ENCODE results near the gene ULK4. TPM values are rescaled to one million over a fixed set of nuclear protein-coding genes. Genes with fewer than 3 reads are reported as not detected.

Gene ULK4
- total RNA-seq, 1 experiment from 2014 or later: 4.2 TPM

DNA sequence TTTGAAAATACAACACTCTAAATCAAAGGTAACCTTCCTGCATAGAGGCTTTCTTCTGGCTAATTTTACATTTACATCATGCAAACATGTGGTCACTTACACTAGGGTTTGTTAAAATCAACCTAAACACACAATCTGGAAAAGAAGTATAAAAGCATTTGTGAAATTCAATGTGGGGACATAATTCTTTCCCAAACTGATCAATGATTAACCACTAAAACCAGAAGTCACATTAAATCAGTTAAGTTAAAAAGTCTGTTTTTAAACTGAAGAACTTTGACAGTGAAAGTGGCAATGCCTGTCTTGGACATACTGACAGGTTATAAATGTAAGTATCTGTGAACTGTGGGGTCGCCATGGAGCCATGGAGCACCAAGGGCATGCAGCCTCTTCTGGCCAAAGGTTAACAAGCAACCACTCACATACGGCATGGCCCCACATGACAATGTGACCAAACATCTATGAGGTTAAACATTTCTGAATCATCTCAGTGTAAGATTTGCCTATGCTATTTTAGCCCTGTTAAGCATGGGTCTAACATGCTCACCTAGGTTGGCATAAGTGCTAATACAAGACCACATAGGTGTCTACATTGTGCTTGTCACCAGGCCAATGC is 484.4 kb downstream of the ULK4 start:
- no peak overlapping the region for H3K27ac Mint-ChIP-seq (ENCODE audit: unreplicated experiment)
- TF ChIP-seq, protein P1, sequence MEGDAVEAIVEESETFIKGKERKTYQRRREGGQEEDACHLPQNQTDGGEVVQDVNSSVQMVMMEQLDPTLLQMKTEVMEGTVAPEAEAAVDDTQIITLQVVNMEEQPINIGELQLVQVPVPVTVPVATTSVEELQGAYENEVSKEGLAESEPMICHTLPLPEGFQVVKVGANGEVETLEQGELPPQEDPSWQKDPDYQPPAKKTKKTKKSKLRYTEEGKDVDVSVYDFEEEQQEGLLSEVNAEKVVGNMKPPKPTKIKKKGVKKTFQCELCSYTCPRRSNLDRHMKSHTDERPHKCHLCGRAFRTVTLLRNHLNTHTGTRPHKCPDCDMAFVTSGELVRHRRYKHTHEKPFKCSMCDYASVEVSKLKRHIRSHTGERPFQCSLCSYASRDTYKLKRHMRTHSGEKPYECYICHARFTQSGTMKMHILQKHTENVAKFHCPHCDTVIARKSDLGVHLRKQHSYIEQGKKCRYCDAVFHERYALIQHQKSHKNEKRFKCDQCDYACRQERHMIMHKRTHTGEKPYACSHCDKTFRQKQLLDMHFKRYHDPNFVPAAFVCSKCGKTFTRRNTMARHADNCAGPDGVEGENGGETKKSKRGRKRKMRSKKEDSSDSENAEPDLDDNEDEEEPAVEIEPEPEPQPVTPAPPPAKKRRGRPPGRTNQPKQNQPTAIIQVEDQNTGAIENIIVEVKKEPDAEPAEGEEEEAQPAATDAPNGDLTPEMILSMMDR (IDR thresholded peaks at IDR 0.05; ENCODE audit: insufficient read depth in 1 of 2, low read depth in 1 of 2, low read length in 1 of 2, severe bottlenecking in 1 of 2, unreplicated experiment in 1 of 2): no peak
- peak; percentile 16 to 38 for DNase-seq
- no peaks in the 10 kb centered on the region for H3K27me3 Mint-ChIP-seq (ENCODE audit: insufficient read depth, unreplicated experiment)
- no peaks in the 10 kb centered on the region for H3K4me1 ChIP-seq
- BruUV-seq (replicated peaks): no TSS peak
- peaks cover 10% of the 10 kb centered on the region; the same call in 1 of the 2 replicates for H3K9me3 ChIP-seq
- no peak overlapping the region for H3K4me3 ChIP-seq (ENCODE audit: low read depth, low read length)
- no peaks in the 10 kb centered on the region for H3K36me3 Mint-ChIP-seq (ENCODE audit: insufficient read depth, unreplicated experiment)
- H3K27me3 ChIP-seq (replicated peaks; ENCODE audit: control insufficient read depth, insufficient read depth, low read length): no peaks in the 10 kb centered on the region
- H3K9me3 Mint-ChIP-seq (ENCODE audit: unreplicated experiment): peaks cover 22% of the 10 kb centered on the region
- H3K4me1 Mint-ChIP-seq (ENCODE audit: low read depth, unreplicated experiment): no peaks in the 10 kb centered on the region
- H3K36me3 ChIP-seq (ENCODE audit: control insufficient read depth, insufficient read depth, low read length): no peaks in the 10 kb centered on the region
- H3K4me3 Mint-ChIP-seq (ENCODE audit: unreplicated experiment): no peak overlapping the region
- POLR2A ChIA-PET: no interaction called here
- CTCF ChIA-PET: no interaction called here
- intact Hi-C loops (cut with micrococcal nuclease; ENCODE audit: unreplicated experiment): no loop called here

DNA sequence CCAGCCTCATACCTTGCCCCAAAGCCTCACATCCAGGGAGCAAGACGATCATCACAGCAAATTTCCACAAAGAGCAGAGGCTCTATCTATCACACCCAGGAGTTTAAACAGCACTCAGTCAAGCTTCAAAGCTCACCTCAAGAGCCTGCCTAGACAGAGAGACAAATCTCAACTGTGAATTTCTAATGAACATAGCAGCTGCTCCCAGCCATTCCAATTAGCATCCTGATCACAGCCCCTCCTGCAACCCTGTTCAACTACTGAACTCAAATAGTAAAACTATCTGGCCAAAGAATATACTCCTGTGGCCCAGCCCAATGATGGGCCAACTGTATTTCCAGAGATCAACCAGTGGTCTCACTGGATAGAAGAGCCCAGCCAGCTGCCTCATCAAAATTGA is 492.8 kb downstream of the ULK4 start:
- Mint-ChIP-seq H3K36me3 (ENCODE audit: insufficient read depth, unreplicated experiment) (no peaks in the 10 kb centered on the region), H3K4me1 (ENCODE audit: low read depth, unreplicated experiment) (no peaks in the 10 kb centered on the region), H3K4me3 (ENCODE audit: unreplicated experiment) (no peak overlapping the region), H3K27ac (ENCODE audit: unreplicated experiment) (no peak overlapping the region), H3K9me3 (ENCODE audit: unreplicated experiment) (peaks cover 30% of the 10 kb centered on the region), H3K27me3 (ENCODE audit: insufficient read depth, unreplicated experiment) (peaks cover 3% of the 10 kb centered on the region)
- H3K4me3 ChIP-seq (ENCODE audit: low read depth, low read length): no peak overlapping the region
- no peak for DNase-seq
- peaks cover 21% of the 10 kb centered on the region for H3K9me3 ChIP-seq
- ChIA-PET CTCF (interaction anchor here (0.7 kb wide), 1 partner anchor 35 kb away, joined by 3 read pairs; no protein-coding TSS in a partner anchor), POLR2A (interaction anchor here (0.5 kb wide), 1 partner anchor 12 kb away, joined by 5 read pairs; no protein-coding TSS in a partner anchor)
- no peaks in the 10 kb centered on the region for H3K4me1 ChIP-seq
- BruUV-seq (replicated peaks): no TSS peak
- no peaks in the 10 kb centered on the region for H3K27me3 ChIP-seq (replicated peaks; ENCODE audit: control insufficient read depth, insufficient read depth, low read length)
- TF ChIP-seq, protein P1 (IDR thresholded peaks at IDR 0.05; ENCODE audit: insufficient read depth in 1 of 2, low read depth in 1 of 2, low read length in 1 of 2, severe bottlenecking in 1 of 2, unreplicated experiment in 1 of 2): no peak
- H3K36me3 ChIP-seq (ENCODE audit: control insufficient read depth, insufficient read depth, low read length): no peaks in the 10 kb centered on the region
- intact Hi-C loops (cut with micrococcal nuclease; ENCODE audit: unreplicated experiment): no loop called here

DNA sequence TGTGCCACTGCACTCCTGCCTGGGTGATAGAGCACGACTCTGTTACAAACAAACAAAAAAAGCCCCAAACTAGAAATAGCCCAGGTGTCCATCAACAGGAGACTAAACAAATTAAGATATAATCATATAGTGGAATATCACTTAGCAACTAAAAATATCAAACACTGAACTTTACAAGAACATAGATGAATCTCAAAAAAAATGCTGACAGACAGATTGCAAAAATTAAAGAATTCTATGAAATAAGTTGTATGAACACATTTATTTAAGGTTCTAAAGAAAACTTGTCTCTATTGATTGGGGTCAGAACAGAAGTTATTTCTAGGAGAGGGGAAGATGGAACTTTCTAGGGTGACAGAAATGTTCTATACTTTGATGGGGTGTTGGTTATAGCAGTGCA is 494.4 kb downstream of the ULK4 start:
- Mint-ChIP-seq H3K36me3 (ENCODE audit: insufficient read depth, unreplicated experiment) (no peaks in the 10 kb centered on the region), H3K9me3 (ENCODE audit: unreplicated experiment) (peaks cover 26% of the 10 kb centered on the region), H3K4me1 (ENCODE audit: low read depth, unreplicated experiment) (no peaks in the 10 kb centered on the region), H3K27me3 (ENCODE audit: insufficient read depth, unreplicated experiment) (peaks cover 3% of the 10 kb centered on the region), H3K4me3 (ENCODE audit: unreplicated experiment) (no peak overlapping the region), H3K27ac (ENCODE audit: unreplicated experiment) (no peak overlapping the region)
- POLR2A ChIA-PET: no interaction called here
- BruUV-seq (replicated peaks): no TSS peak
- TF ChIP-seq, protein P1 (IDR thresholded peaks at IDR 0.05; ENCODE audit: insufficient read depth in 1 of 2, low read depth in 1 of 2, low read length in 1 of 2, severe bottlenecking in 1 of 2, unreplicated experiment in 1 of 2): no peak
- no peak overlapping the region for H3K4me3 ChIP-seq (ENCODE audit: low read depth, low read length)
- no peaks in the 10 kb centered on the region for H3K4me1 ChIP-seq
- no peaks in the 10 kb centered on the region for H3K36me3 ChIP-seq (ENCODE audit: control insufficient read depth, insufficient read depth, low read length)
- intact Hi-C loops (cut with micrococcal nuclease; ENCODE audit: unreplicated experiment): no loop called here
- DNase-seq: no peak
- CTCF ChIA-PET: no interaction called here
- no peaks in the 10 kb centered on the region for H3K27me3 ChIP-seq (replicated peaks; ENCODE audit: control insufficient read depth, insufficient read depth, low read length)
- peaks cover 12% of the 10 kb centered on the region; the same call in 1 of the 2 replicates for H3K9me3 ChIP-seq
